HG03066 (cell line): ENCODE data around the gene MTX3.

Experiments used
- ATAC-seq: cut with Tn5 transposase; IDR thresholded peaks from one replicate; pipeline ENCODE4 v1.9.1; 2021; ENCODE audit warnings: low read depth; ENCODE audit not compliant: unreplicated experiment

MTX3 gene

GRCh38 chr5:79984363-79984762, 6.7 kb downstream of the MTX3 start:
- no peak for ATAC-seq

- ATAC-seq = no peak
Observed at GRCh38 chr5:79983618-79984017, 7.4 kb downstream of the MTX3 start.

- no peak for ATAC-seq
Observed at GRCh38 chr5:79982136-79982535, 8.9 kb downstream of the MTX3 start.

DNA sequence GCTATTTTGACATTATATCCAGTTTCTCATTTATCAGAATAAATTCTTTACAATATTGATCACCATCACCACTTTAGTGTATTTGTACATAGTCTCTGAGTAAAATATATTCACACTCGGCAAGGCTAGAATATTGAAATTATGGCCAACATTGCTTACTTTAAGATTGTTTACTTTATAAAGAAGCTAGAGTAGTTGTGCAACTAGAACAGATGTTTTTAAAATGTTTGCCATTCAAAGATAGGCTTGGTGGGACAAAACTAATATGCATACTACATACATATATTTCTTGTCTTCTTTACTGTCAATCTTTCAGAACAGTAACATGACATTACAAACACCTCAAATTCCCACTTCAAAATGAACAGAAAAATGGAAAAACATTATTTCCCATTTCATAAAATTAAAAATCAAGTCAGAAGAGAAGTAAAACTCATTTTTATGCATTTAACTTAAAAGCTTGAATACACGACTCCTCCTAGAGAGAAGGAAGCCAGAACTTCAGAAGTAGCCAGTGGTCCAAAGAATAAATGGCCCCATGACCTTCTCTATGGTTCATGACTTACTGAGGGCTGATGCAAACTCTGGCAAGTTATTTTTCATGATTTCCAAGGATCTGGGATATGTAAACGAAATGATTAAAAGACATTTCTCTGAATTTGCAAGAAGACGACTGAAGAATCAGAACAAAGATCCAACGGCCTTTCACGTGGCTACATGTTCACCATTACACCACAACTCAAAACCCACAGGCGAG, 14.1 kb downstream of the MTX3 start:
- no peak for ATAC-seq

- no peak for ATAC-seq
Observed at GRCh38 chr5:79975422-79975821, 15.6 kb downstream of the MTX3 start.

DNA sequence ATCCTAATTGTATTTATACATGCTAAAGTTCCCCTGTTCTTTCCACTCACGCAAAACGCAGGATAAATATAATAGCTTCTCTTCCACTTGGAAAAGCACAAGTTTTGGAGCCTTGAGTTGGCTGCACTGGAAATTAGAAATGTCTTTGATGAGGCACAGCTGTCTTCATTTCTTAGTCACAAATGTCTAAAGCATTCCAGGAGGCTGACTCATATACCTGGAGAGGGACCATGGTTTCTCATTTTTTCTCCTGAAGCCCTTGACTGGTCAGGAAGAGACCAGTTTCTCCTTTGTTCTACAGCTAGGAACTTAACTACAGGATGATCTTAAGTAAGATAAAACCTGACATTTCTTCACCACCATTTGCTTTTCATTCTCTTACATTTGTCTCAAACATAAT, 16.2 kb downstream of the MTX3 start:
- ATAC-seq = no peak

DNA sequence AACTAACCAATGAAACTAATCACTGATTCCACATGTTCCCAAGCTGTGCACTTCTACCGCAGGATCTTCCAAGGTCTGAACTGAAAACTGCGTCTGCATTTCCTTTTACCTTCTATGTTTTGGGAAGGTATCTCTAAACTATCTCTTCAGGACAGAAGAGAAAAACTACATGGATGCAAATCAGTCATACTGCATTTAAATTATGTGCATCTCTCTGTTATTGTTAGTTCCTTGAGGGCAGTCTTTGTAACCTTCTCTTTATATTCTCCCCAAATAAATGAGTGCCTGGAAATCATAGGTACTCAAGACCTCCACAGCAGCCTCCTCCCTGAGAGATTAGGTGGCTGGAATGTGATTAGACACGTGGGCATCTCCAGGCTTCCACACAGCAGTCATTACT, 17.1 kb downstream of the MTX3 start:
- no peak for ATAC-seq

DNA sequence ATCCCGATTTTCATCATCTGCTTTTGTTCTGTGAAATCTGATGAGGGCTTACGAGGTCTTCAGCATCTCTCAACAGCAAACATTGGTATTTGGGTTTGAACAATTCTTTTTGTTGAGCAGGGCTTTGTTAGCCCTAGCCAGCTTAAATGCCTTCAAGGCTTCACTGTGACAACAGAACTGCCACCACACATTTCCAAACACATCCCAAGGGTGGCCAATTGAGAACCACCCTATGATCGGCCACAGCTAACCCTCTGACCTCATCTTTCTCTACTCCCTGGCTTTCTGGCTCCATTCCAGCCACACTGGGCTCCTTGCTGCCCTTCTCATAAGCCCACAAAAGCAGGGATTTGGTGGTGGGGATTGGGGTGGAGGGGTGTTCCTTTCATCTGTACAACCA, 17.6 kb downstream of the MTX3 start:
- no peak for ATAC-seq

- ATAC-seq = no peak
Observed at GRCh38 chr5:79971156-79971555, 19.9 kb downstream of the MTX3 start.

- no peak for ATAC-seq
Observed at GRCh38 chr5:79966448-79966847, 24.6 kb downstream of the MTX3 start.

DNA sequence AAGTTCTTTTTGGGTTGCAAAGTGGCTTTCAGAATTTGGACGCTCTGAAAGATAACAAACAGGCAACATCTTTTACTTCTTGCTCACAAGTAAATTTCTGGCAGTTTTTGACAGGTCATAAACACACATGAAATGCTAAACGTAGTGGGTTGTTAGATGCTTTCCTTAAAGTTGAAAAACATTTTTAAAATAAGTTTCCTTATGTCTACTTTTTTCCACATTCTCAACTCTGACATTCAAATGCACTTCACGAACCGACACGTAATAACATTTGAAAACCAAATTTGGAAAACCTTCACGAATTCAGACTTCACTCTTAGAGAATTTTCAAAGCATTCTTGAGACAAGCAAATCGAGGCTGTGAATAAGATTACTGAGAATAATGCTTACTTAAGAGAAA, 26.9 kb downstream of the MTX3 start:
- ATAC-seq = no peak

- ATAC-seq = no peak
Observed at GRCh38 chr5:79963261-79964061, 27.6 kb downstream of the MTX3 start.

GRCh38 chr5:79962575-79963222, 28.4 kb downstream of the MTX3 start:
- ATAC-seq = no peak

GRCh38 chr5:79961716-79962574, 29.1 kb downstream of the MTX3 start:
- no peak for ATAC-seq

DNA sequence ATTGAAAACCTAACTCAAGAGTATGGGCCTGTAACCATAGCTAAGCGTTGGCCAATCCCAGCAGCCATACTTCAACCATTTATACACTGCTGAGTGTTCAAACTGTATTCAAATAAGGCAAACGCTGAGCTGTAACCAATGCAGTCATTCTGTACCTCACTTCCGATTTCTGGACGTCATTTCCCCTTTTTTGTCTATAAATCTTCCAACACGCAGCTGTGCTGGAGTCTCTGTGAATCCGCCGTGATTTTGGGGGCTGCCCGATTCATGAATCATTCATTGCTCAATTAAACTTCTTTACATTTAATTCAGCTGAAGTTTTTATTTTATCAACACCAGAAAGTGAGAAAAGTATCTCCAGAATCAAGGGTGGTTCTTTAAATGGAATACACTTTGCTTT, 31.7 kb downstream of the MTX3 start:
- no peak for ATAC-seq

DNA sequence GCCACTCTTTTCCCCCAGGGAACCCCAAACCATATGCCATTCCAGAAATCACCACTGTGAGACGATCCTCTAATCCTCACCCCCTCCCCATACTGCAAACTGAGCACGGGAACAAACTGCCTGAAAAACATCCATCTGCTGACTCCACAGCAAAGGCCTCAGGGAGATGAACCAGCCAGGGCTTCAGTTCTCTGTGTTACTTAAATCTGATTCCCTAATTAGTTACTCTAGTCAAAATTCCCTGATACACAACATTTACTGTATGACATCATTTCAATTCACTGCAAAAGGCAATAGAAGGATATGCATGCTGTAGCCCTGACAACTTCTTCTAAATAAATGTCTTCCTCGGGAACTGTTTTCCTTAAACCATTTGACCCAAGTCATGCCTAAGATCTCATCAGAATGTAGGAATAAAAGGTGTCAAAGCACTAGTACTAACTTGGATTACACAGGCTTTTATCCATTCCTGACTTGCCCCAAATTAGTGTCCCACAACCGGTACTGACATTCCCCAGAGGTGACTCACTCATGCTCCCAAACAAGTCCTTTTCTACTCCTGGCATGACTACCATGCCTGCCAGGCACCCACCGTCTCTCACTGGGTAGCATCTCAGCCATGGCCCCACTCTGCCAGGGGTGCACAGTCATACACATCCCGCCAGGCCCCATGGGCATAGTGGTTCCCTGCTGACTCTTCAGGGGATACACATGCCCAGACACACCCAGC, 35.0 kb downstream of the MTX3 start:
- no peak for ATAC-seq

- no peak for ATAC-seq
Observed at GRCh38 chr5:79955356-79955895, 35.6 kb downstream of the MTX3 start.

DNA sequence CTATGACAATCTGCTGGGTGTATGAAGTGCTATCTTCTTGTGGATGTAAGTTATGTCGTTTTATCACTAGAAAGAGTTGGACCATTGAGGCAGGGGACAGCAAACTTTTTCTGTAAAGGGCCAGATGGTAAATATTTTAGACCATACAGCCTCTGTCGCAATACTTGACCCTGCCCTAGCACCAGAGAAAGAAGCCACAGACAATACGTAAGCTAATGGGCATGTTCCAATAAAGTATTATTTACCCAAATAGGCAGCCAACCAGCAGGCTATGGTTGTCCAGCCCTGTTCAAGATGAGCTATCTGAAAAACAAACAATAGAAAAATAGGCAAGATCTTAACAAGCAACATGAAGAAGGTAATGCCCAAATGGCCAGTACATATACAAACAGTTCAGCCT, 36.4 kb downstream of the MTX3 start:
- no peak for ATAC-seq

DNA sequence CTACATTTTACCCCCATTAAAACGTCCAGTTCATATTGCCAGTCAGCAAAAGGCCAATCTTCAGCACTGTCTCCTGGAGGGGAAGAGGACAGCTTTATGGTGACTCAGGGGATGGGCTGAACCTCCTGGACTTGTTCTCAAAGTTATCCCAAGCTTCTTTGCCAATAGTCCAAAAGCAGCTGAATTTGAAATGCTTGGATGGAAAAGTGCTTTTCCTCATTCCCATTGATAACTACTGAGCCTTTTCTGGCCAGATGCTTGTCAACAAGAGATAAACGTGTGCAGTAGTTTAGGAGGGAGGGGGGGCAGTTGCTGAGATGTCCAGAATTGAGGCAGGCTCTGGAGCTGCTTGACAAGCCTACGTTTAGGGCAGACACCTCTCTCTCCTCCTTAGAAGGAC, 43.5 kb downstream of the MTX3 start:
- ATAC-seq = no peak

DNA sequence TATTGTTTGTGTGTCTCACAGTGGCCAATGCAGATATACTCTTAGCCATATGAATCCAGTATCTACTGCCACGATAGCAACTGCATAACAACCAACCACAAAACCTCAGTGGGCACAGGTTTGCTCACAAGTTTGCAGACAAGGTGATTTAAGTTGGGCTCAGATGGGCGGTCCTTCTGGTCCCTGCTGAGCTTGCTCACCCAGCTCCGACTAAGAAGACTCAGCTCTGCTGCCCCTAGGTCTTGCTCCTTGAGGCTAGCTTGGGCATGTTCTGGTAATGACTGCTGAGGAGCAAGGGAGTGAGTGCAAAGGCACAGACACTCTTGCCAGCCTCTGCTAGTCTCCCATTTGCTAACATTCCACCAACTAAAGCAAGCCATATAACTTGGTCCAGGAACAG, 52.6 kb downstream of the MTX3 start:
- ATAC-seq = no peak
